Measurements from ENCODE around the gene WNT11. TPM values are rescaled to one million over a fixed set of nuclear protein-coding genes. Genes with fewer than 3 reads are reported as not detected.

The WNT11 gene
- total RNA-seq, 6 experiments from 2014 or later: 2.8 to 13.1 (median 5.5) TPM

GRCh38 chr11:76181371-76181770 is 24.9 kb downstream of the WNT11 start:
- ATAC-seq (no peak), DNase-seq (no peak)
- Histone ChIP-seq H3K4me3 (no peak overlapping the region), H3K9me3 (no peaks in the 10 kb centered on the region), H3K27ac (no peak overlapping the region), H3K36me3 (no peaks in the 10 kb centered on the region), H3K27me3 (no peaks in the 10 kb centered on the region), H3K4me1 (no peaks in the 10 kb centered on the region)
- no peak for TF ChIP-seq POLR2A (IDR thresholded peaks at IDR 0.05)
- TF ChIP-seq CTCF (IDR thresholded peaks at IDR 0.05): no peak
- WGBS (ENCODE audit: insufficient coverage, low coverage, low lambda C conversion rate, missing lambda C conversion rate): 80% methylated on average over 1 of the region's 15 CpGs
- intact Hi-C loops (cut with DNase I): no loop called here

GRCh38 chr11:76179147-76179546 is 27.2 kb downstream of the WNT11 start:
- H3K27me3 ChIP-seq: no peaks in the 10 kb centered on the region
- H3K4me3 ChIP-seq: no peak overlapping the region
- intact Hi-C loops (cut with DNase I): no loop called here
- DNase-seq (no peak), ATAC-seq (no peak)
- no peak overlapping the region for H3K27ac ChIP-seq
- no peaks in the 10 kb centered on the region for H3K9me3 ChIP-seq
- H3K36me3 ChIP-seq: no peaks in the 10 kb centered on the region
- WGBS (ENCODE audit: insufficient coverage, low coverage, low lambda C conversion rate, missing lambda C conversion rate): no CpG with 5 or more reads among the region's 13 CpGs
- H3K4me1 ChIP-seq: no peaks in the 10 kb centered on the region
- TF ChIP-seq CTCF (IDR thresholded peaks at IDR 0.05) (no peak), POLR2A (IDR thresholded peaks at IDR 0.05) (no peak)

GRCh38 chr11:76177250-76177686 is 29.0 kb downstream of the WNT11 start:
- Histone ChIP-seq H3K4me3 (no peak overlapping the region), H3K36me3 (no peaks in the 10 kb centered on the region), H3K9me3 (no peaks in the 10 kb centered on the region), H3K4me1 (no peaks in the 10 kb centered on the region), H3K27ac (no peak overlapping the region), H3K27me3 (no peaks in the 10 kb centered on the region)
- ATAC-seq (no peak), DNase-seq (no peak)
- no peak for TF ChIP-seq POLR2A (IDR thresholded peaks at IDR 0.05)
- no peak for TF ChIP-seq CTCF (IDR thresholded peaks at IDR 0.05)
- WGBS (ENCODE audit: insufficient coverage, low coverage, low lambda C conversion rate, missing lambda C conversion rate): no CpG with 5 or more reads among the region's 6 CpGs
- intact Hi-C loops (cut with DNase I): no loop called here

- H3K4me1 ChIP-seq: no peaks in the 10 kb centered on the region
- no peaks in the 10 kb centered on the region for H3K27me3 ChIP-seq
- no peaks in the 10 kb centered on the region for H3K36me3 ChIP-seq
- no peaks in the 10 kb centered on the region for H3K9me3 ChIP-seq
- intact Hi-C loops (cut with DNase I): no loop called here
- no peak for TF ChIP-seq POLR2A (IDR thresholded peaks at IDR 0.05)
- no peak for TF ChIP-seq CTCF (IDR thresholded peaks at IDR 0.05)
- 86% methylated on average over 6 of the region's 9 CpGs for WGBS (ENCODE audit: insufficient coverage, low coverage, low lambda C conversion rate, missing lambda C conversion rate)
- DNase-seq: no peak
- H3K27ac ChIP-seq: no peak overlapping the region
- ATAC-seq: no peak
- H3K4me3 ChIP-seq: no peak overlapping the region
Observed at GRCh38 chr11:76176463-76176862, 29.8 kb downstream of the WNT11 start.

- TF ChIP-seq POLR2A (IDR thresholded peaks at IDR 0.05): no peak
- no peak for TF ChIP-seq CTCF (IDR thresholded peaks at IDR 0.05)
- Histone ChIP-seq H3K4me3 (no peak overlapping the region), H3K4me1 (no peaks in the 10 kb centered on the region), H3K27ac (no peak overlapping the region), H3K36me3 (no peaks in the 10 kb centered on the region), H3K27me3 (no peaks in the 10 kb centered on the region), H3K9me3 (no peaks in the 10 kb centered on the region)
- intact Hi-C loops (cut with DNase I): no loop called here
- DNase-seq: no peak
- ATAC-seq: no peak
- WGBS (ENCODE audit: insufficient coverage, low coverage, low lambda C conversion rate, missing lambda C conversion rate): 60% methylated on average over 1 of the region's 4 CpGs
Observed at GRCh38 chr11:76175783-76176182, 30.5 kb downstream of the WNT11 start.
